ENCODE results near the gene FAM13B. TPM values are rescaled to one million over a fixed set of nuclear protein-coding genes. Genes with fewer than 3 reads are reported as not detected.
A peak's percentile ranks its signal among the peaks of the same experiment; 100 is the strongest.
"Not testable (repeated sequence)": the region's sequence is repeated elsewhere in the genome, so short reads cannot be mapped to it uniquely, and the experiment has no call there.

Gene FAM13B
- total and polyA plus RNA-seq, 9 of the 15 experiments (the other 6 are each of a cell fraction or from before 2014, with no cell fraction given), result 2.3 to 21.6 (median 14.1) TPM

GRCh38 chr5:137970384-137970783 is 62.5 kb downstream of the FAM13B start:
- H3K4me2 ChIP-seq (ENCODE audit: insufficient read depth, low read length); H3K4me3 ChIP-seq; intact Hi-C loops (cut with micrococcal nuclease); H3K9me3 ChIP-seq (replicated peaks; ENCODE audit: control insufficient read depth, insufficient read depth, low read depth, low read length); CTCF ChIA-PET (ENCODE audit: low intra/inter-chr PET ratio); H3K79me2 ChIP-seq (ENCODE audit: control insufficient read depth, insufficient read depth, low read length); H3K9ac ChIP-seq (ENCODE audit: insufficient read depth in 1 of 2, low read depth in 2 of 2, low read length in 2 of 2); H3K27ac ChIP-seq (ENCODE audit: extremely low read depth, low read depth, low read length); DNase-seq (ENCODE audit: extremely low read depth in 1 of 4, low spot score in 3 of 4); H3K4me1 ChIP-seq (replicated peaks in 1 of 2; ENCODE audit: control insufficient read depth in 2 of 2, insufficient read depth in 2 of 2, low read length in 2 of 2); H3K27me3 ChIP-seq (ENCODE audit: control insufficient read depth in 2 of 2, insufficient read depth in 2 of 2, low read length in 2 of 2); H3K9me1 ChIP-seq (ENCODE audit: control insufficient read depth, insufficient read depth, low read length); POLR2A ChIA-PET; H4K20me1 ChIP-seq (replicated peaks; ENCODE audit: control insufficient read depth, insufficient read depth, low read length); in situ Hi-C loops (cut with MboI); BruUV-seq (replicated peaks); FAIRE-seq; H2AFZ ChIP-seq (ENCODE audit: low read depth, low read length); ATAC-seq: not testable (repeated sequence)
- 90% methylated on average over 2 of the region's 4 CpGs for WGBS (ENCODE audit: insufficient coverage, low coverage, missing lambda C conversion rate)
- H3K36me3 ChIP-seq (ENCODE audit: control insufficient read depth, insufficient read depth, low read length), result peaks cover 25% of the 10 kb centered on the region; the same call in 2 of the 3 replicates
- peak; percentile 91 for TF ChIP-seq ZNF507 (tag; conservative IDR thresholded peaks at IDR 0.05)

GRCh38 chr5:137960819-137961218 is 72.1 kb downstream of the FAM13B start:
- peak in 2 of 4 experiments; percentile 9 to 16 for DNase-seq (ENCODE audit: extremely low read depth in 1 of 4, low spot score in 3 of 4)
- ChIA-PET POLR2A (interaction anchor here (1.2 kb wide), 1 partner anchor 28 kb away, joined by 3 read pairs; no protein-coding TSS in a partner anchor), CTCF (ENCODE audit: low intra/inter-chr PET ratio) (no interaction called here)
- Histone ChIP-seq H3K9ac (ENCODE audit: insufficient read depth in 1 of 2, low read depth in 2 of 2, low read length in 2 of 2) (no peak overlapping the region), H3K4me3 (no peak overlapping the region), H3K9me3 (replicated peaks; ENCODE audit: control insufficient read depth, insufficient read depth, low read depth, low read length) (no peaks in the 10 kb centered on the region), H3K27me3 (ENCODE audit: control insufficient read depth in 2 of 2, insufficient read depth in 2 of 2, low read length in 2 of 2) (no peaks in the 10 kb centered on the region), H3K4me2 (ENCODE audit: insufficient read depth, low read length) (no peak overlapping the region; the same call in 1 of the 2 replicates), H2AFZ (ENCODE audit: low read depth, low read length) (no peak overlapping the region), H4K20me1 (replicated peaks; ENCODE audit: control insufficient read depth, insufficient read depth, low read length) (no peaks in the 10 kb centered on the region), H3K36me3 (ENCODE audit: control insufficient read depth, insufficient read depth, low read length) (peaks cover 64% of the 10 kb centered on the region), H3K79me2 (ENCODE audit: control insufficient read depth, insufficient read depth, low read length) (no peaks in the 10 kb centered on the region), H3K27ac (ENCODE audit: extremely low read depth, low read depth, low read length) (peak overlapping the region; percentile 42; the same call in 2 of the 3 replicates), H3K9me1 (ENCODE audit: control insufficient read depth, insufficient read depth, low read length) (no peaks in the 10 kb centered on the region), H3K4me1 (replicated peaks in 1 of 2; ENCODE audit: control insufficient read depth in 2 of 2, insufficient read depth in 2 of 2, low read length in 2 of 2) (peaks cover 0 to 8% of the 10 kb centered on the region in 2 experiments; a peak in 2 of 5 replicates)
- BruUV-seq (replicated peaks), result no TSS peak
- peak; percentile 83 for ATAC-seq
- in situ Hi-C loops (cut with MboI), result no loop called here
- no peak for FAIRE-seq
- 46% methylated on average over 3 of the region's 3 CpGs for WGBS (ENCODE audit: insufficient coverage, low coverage, missing lambda C conversion rate)
- intact Hi-C loops (cut with micrococcal nuclease), result no loop called here
- TF ChIP-seq ZNF232 (CRISPR knock-in tag; IDR thresholded peaks at IDR 0.05) (no peak), NFE2 (IDR thresholded peaks at IDR 0.05; ENCODE audit: low read depth) (peak; percentile 83), ZNF75A (CRISPR knock-in tag; IDR thresholded peaks at IDR 0.05) (no peak), ZNF316 (IDR thresholded peaks at IDR 0.05) (peak; percentile 95), PHB (CRISPR knock-in tag; IDR thresholded peaks at IDR 0.05) (no peak), COPS2 (conservative IDR thresholded peaks at IDR 0.05) (no peak), SIN3B (IDR thresholded peaks at IDR 0.05; ENCODE audit: low read depth) (no peak), KDM4B (IDR thresholded peaks at IDR 0.05; ENCODE audit: borderline replicate concordance in 2 of 2, low read depth in 1 of 2) (no peak), JUND (IDR thresholded peaks at IDR 0.05; ENCODE audit: borderline replicate concordance, low read depth, low read length) (no peak), JUND (tag; IDR thresholded peaks at IDR 0.05; ENCODE audit: borderline replicate concordance, low read depth, low read length) (no peak), HNRNPUL1 (IDR thresholded peaks at IDR 0.05; ENCODE audit: low read length) (no peak), ZBTB26 (CRISPR knock-in tag; IDR thresholded peaks at IDR 0.05) (no peak), KDM1A (IDR thresholded peaks at IDR 0.05) (no peak), ETV6 (IDR thresholded peaks at IDR 0.05; ENCODE audit: borderline replicate concordance in 1 of 2, low read depth in 2 of 2, low read length in 1 of 2) (no peak), ETV6 (CRISPR knock-in tag; IDR thresholded peaks at IDR 0.05; ENCODE audit: borderline replicate concordance) (no peak), C11orf30 (IDR thresholded peaks at IDR 0.05; ENCODE audit: low read depth) (peak; percentile 93), HCFC1 (IDR thresholded peaks at IDR 0.05; ENCODE audit: low read depth, low read length) (no peak)
